Uterus (tissue), 2 donors: Measurements from ENCODE around the gene OPN1MW.
"Not testable (repeated sequence)": the region's sequence is repeated elsewhere in the genome, so short reads cannot be mapped to it uniquely, and the experiment has no call there.

Experiments
- CTCF ChIP-seq, 4 experiments: fragments of 200-600 bp in 2 of 4; fragments of 450-650 bp in 2 of 4; sonication (generic) in 2 of 4; IDR thresholded peaks; one replicate each; pipeline ENCODE4 v1.5.1; 2016 to 2019; ENCODE audit warnings: antibody characterized with exemption in 4 of 4, mild to moderate bottlenecking in 2 of 4, moderate library complexity in 1 of 4
- POLR2A ChIP-seq, 2 donors: fragments of 450-650 bp; IDR thresholded peaks; one replicate each; pipeline ENCODE4 v1.6.1; 2016; ENCODE audit warnings: antibody characterized with exemption in 2 of 2, mild to moderate bottlenecking in 1 of 2, moderate library complexity in 1 of 2

GRCh38 chrX:154238939-154239559, 56.7 kb downstream of the OPN1MW start:
- not testable (repeated sequence) for TF ChIP-seq CTCF, POLR2A (IDR thresholded peaks at IDR 0.05)
